ENCODE results near the gene INO80B.

DNA sequence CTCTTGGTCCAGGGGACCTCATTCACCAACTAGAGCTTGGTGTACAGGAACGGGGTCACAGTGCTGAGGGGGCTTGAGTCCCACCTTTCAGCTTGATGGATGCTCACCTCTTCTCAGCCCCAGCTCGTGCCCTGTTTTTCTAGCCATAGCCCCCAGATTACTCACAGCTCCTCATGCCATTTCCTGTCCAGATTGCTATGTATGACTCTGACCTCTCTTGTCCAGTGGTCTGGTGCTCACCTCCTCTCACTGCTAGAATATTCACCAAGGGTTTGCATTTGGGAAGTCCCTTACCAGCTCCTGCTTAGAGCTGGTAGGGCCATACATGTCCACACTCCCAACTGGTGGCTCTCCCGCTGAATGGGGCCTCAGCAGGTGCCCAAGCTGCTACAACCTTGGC lies 38.7 kb downstream of the INO80B start:
- TF ChIP-seq YY1 (IDR thresholded peaks at IDR 0.05; ENCODE audit: insufficient read depth, insufficient read length) (no peak), SUZ12 (IDR thresholded peaks at IDR 0.05; ENCODE audit: extremely low read depth, insufficient read depth, insufficient read length) (no peak)

Measured in NT2/D1 (cell line).